Measurements from ENCODE around the gene SV2C. TPM values are rescaled to one million over a fixed set of nuclear protein-coding genes. Genes with fewer than 3 reads are reported as not detected.
A peak's percentile ranks its signal among the peaks of the same experiment; 100 is the strongest.
"Not testable (repeated sequence)": the region's sequence is repeated elsewhere in the genome, so short reads cannot be mapped to it uniquely, and the experiment has no call there.

SV2C gene
- total RNA-seq, 2 experiments from 2014 or later, result 0.07 to 0.10 TPM

- H3K36me3 Mint-ChIP-seq (ENCODE audit: low read depth), result peaks cover 10% of the 10 kb centered on the region
- POLR2A ChIA-PET, result no interaction called here
Observed at GRCh38 chr5:76305775-76306174, 222.6 kb downstream of the SV2C start.

GRCh38 chr5:76310208-76310607 is 227.0 kb downstream of the SV2C start:
- Mint-ChIP-seq H3K4me3 (no peak overlapping the region), H3K4me1 (peaks cover 7% of the 10 kb centered on the region), H3K36me3 (ENCODE audit: low read depth) (peaks cover 3% of the 10 kb centered on the region), H3K9me3 (peaks cover 7% of the 10 kb centered on the region), H3K27ac (peak overlapping the region; percentile 3), H3K27me3 (peaks cover 18% of the 10 kb centered on the region)
- ChIA-PET CTCF (interaction anchor here (0.6 to 2.4 kb wide), 7 partner anchors 8 to 966 kb away, joined by 3 to 6 read pairs (median 3); no protein-coding TSS in a partner anchor), POLR2A (no interaction called here)
- no peak for DNase-seq

More at GRCh38 chr5:76305775-76306174, 222.6 kb downstream of the SV2C start:
- DNase-seq, result no peak
- Mint-ChIP-seq H3K4me1 (peaks cover 39% of the 10 kb centered on the region), H3K9me3 (peaks cover 15% of the 10 kb centered on the region), H3K4me3 (no peak overlapping the region), H3K27me3 (peaks cover 19% of the 10 kb centered on the region), H3K27ac (no peak overlapping the region)
- CTCF ChIA-PET, result interaction anchor here (0.6 to 5.6 kb wide), 5 partner anchors 11 to 178 kb away, joined by 3 to 30 read pairs (median 4); no protein-coding TSS in a partner anchor

GRCh38 chr5:76312783-76313182 is 229.6 kb downstream of the SV2C start:
- CTCF ChIA-PET, result interaction anchor here (0.6 to 1.7 kb wide), 3 partner anchors 13 to 328 kb away, joined by 3 to 5 read pairs (median 3); no protein-coding TSS in a partner anchor
- peaks cover 4% of the 10 kb centered on the region for H3K4me1 Mint-ChIP-seq
- POLR2A ChIA-PET, result no interaction called here
- H3K27me3 Mint-ChIP-seq, result peaks cover 13% of the 10 kb centered on the region
- no peak overlapping the region for H3K4me3 Mint-ChIP-seq
- DNase-seq, result no peak
- H3K36me3 Mint-ChIP-seq (ENCODE audit: low read depth), result peaks cover 3% of the 10 kb centered on the region
- H3K9me3 Mint-ChIP-seq, result peaks cover 4% of the 10 kb centered on the region
- H3K27ac Mint-ChIP-seq, result no peak overlapping the region

- Mint-ChIP-seq H3K4me1 (peaks cover 12% of the 10 kb centered on the region), H3K36me3 (ENCODE audit: low read depth) (peaks cover 3% of the 10 kb centered on the region), H3K4me3 (no peak overlapping the region), H3K27me3 (peaks cover 5% of the 10 kb centered on the region), H3K27ac (no peak overlapping the region), H3K9me3 (peaks cover 3% of the 10 kb centered on the region)
- no peak for DNase-seq
- CTCF ChIA-PET, result interaction anchor here (0.6 to 4.5 kb wide), 3 partner anchors 8 to 60 kb away, joined by 3 to 30 read pairs (median 4); no protein-coding TSS in a partner anchor
- POLR2A ChIA-PET, result no interaction called here
Observed at GRCh38 chr5:76314643-76315042, 231.5 kb downstream of the SV2C start.

- ChIA-PET POLR2A (no interaction called here), CTCF (interaction anchor here (0.6 to 1.3 kb wide), 2 partner anchors 83 to 103 kb away, joined by 3 read pairs; partner anchors contain the start of gene IQGAP2)
- DNase-seq, result no peak
- peaks cover 16% of the 10 kb centered on the region for H3K9me3 Mint-ChIP-seq
- peak overlapping the region; percentile 2 for H3K27ac Mint-ChIP-seq
- H3K36me3 Mint-ChIP-seq (ENCODE audit: low read depth), result peaks cover 14% of the 10 kb centered on the region
- no peaks in the 10 kb centered on the region for H3K27me3 Mint-ChIP-seq
- H3K4me3 Mint-ChIP-seq, result no peak overlapping the region
- H3K4me1 Mint-ChIP-seq, result peaks cover 39% of the 10 kb centered on the region
Observed at GRCh38 chr5:76319673-76320072, 236.5 kb downstream of the SV2C start.

- POLR2A ChIA-PET, H3K4me3 Mint-ChIP-seq, DNase-seq, CTCF ChIA-PET, H3K27me3 Mint-ChIP-seq: not testable (repeated sequence)
- Mint-ChIP-seq H3K4me1 (peaks cover 75% of the 10 kb centered on the region), H3K27ac (peak overlapping the region; percentile 68), H3K9me3 (peaks cover 21% of the 10 kb centered on the region), H3K36me3 (ENCODE audit: low read depth) (peaks cover 29% of the 10 kb centered on the region)
Observed at GRCh38 chr5:76323494-76323893, 240.3 kb downstream of the SV2C start.

GRCh38 chr5:76325326-76325725 is 242.1 kb downstream of the SV2C start:
- ChIA-PET POLR2A (no interaction called here), CTCF (interaction anchor here (1.0 to 2.0 kb wide), 2 partner anchors 33 to 38 kb away, joined by 4 to 5 read pairs; no protein-coding TSS in a partner anchor)
- peak overlapping the region; percentile 57 for H3K4me3 Mint-ChIP-seq
- no peaks in the 10 kb centered on the region for H3K27me3 Mint-ChIP-seq
- no peak for DNase-seq
- peaks cover 74% of the 10 kb centered on the region for H3K4me1 Mint-ChIP-seq
- peaks cover 21% of the 10 kb centered on the region for H3K9me3 Mint-ChIP-seq
- H3K36me3 Mint-ChIP-seq (ENCODE audit: low read depth), result peaks cover 30% of the 10 kb centered on the region
- H3K27ac Mint-ChIP-seq, result peak overlapping the region; percentile 98

GRCh38 chr5:76325876-76326491 is 242.8 kb downstream of the SV2C start:
- Mint-ChIP-seq H3K36me3 (ENCODE audit: low read depth) (peaks cover 30% of the 10 kb centered on the region), H3K9me3 (peaks cover 21% of the 10 kb centered on the region), H3K4me1 (peaks cover 75% of the 10 kb centered on the region), H3K27me3 (no peaks in the 10 kb centered on the region), H3K4me3 (peak overlapping the region; percentile 57), H3K27ac (peak overlapping the region; percentile 98)
- DNase-seq, result peak; percentile 70
- CTCF ChIA-PET, result interaction anchor here (0.9 to 2.0 kb wide), 6 partner anchors 22 to 217 kb away, joined by 3 to 5 read pairs (median 4); no protein-coding TSS in a partner anchor
- POLR2A ChIA-PET, result interaction anchor here (1.2 kb wide), 1 partner anchor 218 kb away, joined by 3 read pairs; no protein-coding TSS in a partner anchor

GRCh38 chr5:76326577-76327302 is 243.6 kb downstream of the SV2C start:
- Mint-ChIP-seq H3K36me3 (ENCODE audit: low read depth) (peaks cover 30% of the 10 kb centered on the region), H3K9me3 (peaks cover 20% of the 10 kb centered on the region), H3K27me3 (no peaks in the 10 kb centered on the region), H3K4me3 (peak overlapping the region; percentile 57), H3K27ac (peak overlapping the region; percentile 98), H3K4me1 (peaks cover 82% of the 10 kb centered on the region)
- DNase-seq, result no peak
- CTCF ChIA-PET, result interaction anchor here (0.8 to 2.0 kb wide), 9 partner anchors 15 to 217 kb away, joined by 3 to 6 read pairs (median 4); no protein-coding TSS in a partner anchor
- POLR2A ChIA-PET, result interaction anchor here (1.2 kb wide), 1 partner anchor 217 kb away, joined by 3 read pairs; no protein-coding TSS in a partner anchor

- ChIA-PET POLR2A (no interaction called here), CTCF (no interaction called here)
- peaks cover 4% of the 10 kb centered on the region for H3K9me3 Mint-ChIP-seq
- no peak overlapping the region for H3K4me3 Mint-ChIP-seq
- peaks cover 89% of the 10 kb centered on the region for H3K4me1 Mint-ChIP-seq
- peak overlapping the region; percentile 43 for H3K27ac Mint-ChIP-seq
- no peaks in the 10 kb centered on the region for H3K27me3 Mint-ChIP-seq
- peaks cover 16% of the 10 kb centered on the region for H3K36me3 Mint-ChIP-seq (ENCODE audit: low read depth)
- DNase-seq, result no peak
Observed at GRCh38 chr5:76329346-76329745, 246.2 kb downstream of the SV2C start.

- peaks cover 76% of the 10 kb centered on the region for H3K4me1 Mint-ChIP-seq
- H3K27me3 Mint-ChIP-seq, result no peaks in the 10 kb centered on the region
- CTCF ChIA-PET, result interaction anchor here (0.6 to 1.9 kb wide), 7 partner anchors 13 to 525 kb away, joined by 3 to 5 read pairs (median 4); no protein-coding TSS in a partner anchor
- POLR2A ChIA-PET, result no interaction called here
- peak overlapping the region; percentile 26 for H3K4me3 Mint-ChIP-seq
- H3K27ac Mint-ChIP-seq, result peak overlapping the region; percentile 90
- peaks cover 3% of the 10 kb centered on the region for H3K9me3 Mint-ChIP-seq
- peak; percentile 68 for DNase-seq
- H3K36me3 Mint-ChIP-seq (ENCODE audit: low read depth), result peaks cover 10% of the 10 kb centered on the region
Observed at GRCh38 chr5:76331126-76331525, 247.9 kb downstream of the SV2C start.

GRCh38 chr5:76332102-76332501 is 248.9 kb downstream of the SV2C start:
- no peak for DNase-seq
- Mint-ChIP-seq H3K4me1 (peaks cover 69% of the 10 kb centered on the region), H3K27me3 (no peaks in the 10 kb centered on the region), H3K36me3 (ENCODE audit: low read depth) (peaks cover 11% of the 10 kb centered on the region), H3K4me3 (peak overlapping the region; percentile 26), H3K27ac (peak overlapping the region; percentile 90), H3K9me3 (peaks cover 5% of the 10 kb centered on the region)
- CTCF ChIA-PET, result interaction anchor here (0.8 to 2.5 kb wide), 6 partner anchors 12 to 73 kb away, joined by 3 to 5 read pairs (median 4); partner anchors contain the start of gene IQGAP2
- POLR2A ChIA-PET, result interaction anchor here (0.6 kb wide), 1 partner anchor 211 kb away, joined by 5 read pairs; no protein-coding TSS in a partner anchor
